Activated T-cell treated with anti-CD3 and anti-CD28 coated beads, Interleukin-2, amount 50 U/mL, for 24 hours (primary cell): ENCODE data around the gene CFAP53.

Experiments used
- DNase-seq: peaks from one replicate; pipeline ENCODE4 v3.0.0-alpha.2; 2020
- H3K27ac Mint-ChIP-seq: 2 replicates; pipeline ENCODE4 v1.8.0; 2020; ENCODE audit warnings: mild to moderate bottlenecking, mixed read lengths
- H3K27me3 Mint-ChIP-seq: 2 replicates; pipeline ENCODE4 v1.8.0; 2020; ENCODE audit warnings: mixed read lengths
- H3K36me3 Mint-ChIP-seq: 2 replicates; pipeline ENCODE4 v1.8.0; 2020; ENCODE audit warnings: low read depth, mixed read lengths
- H3K4me1 Mint-ChIP-seq: 2 replicates; pipeline ENCODE4 v1.8.0; 2020; ENCODE audit warnings: low read depth, mixed read lengths
- H3K4me3 Mint-ChIP-seq: 2 replicates; pipeline ENCODE4 v1.8.0; 2020; ENCODE audit warnings: mild to moderate bottlenecking, moderate library complexity, mixed read lengths
- H3K9me3 Mint-ChIP-seq: 2 replicates; pipeline ENCODE4 v1.8.0; 2020; ENCODE audit warnings: mixed read lengths

Gene CFAP53

GRCh38 chr18:50282521-50283335 lies 16.4 kb upstream of the CFAP53 start:
- Mint-ChIP-seq H3K4me3 (peak overlapping the region; percentile 98), H3K4me1 (peaks cover 58% of the 10 kb centered on the region), H3K9me3 (no peaks in the 10 kb centered on the region), H3K36me3 (peaks cover 88% of the 10 kb centered on the region), H3K27me3 (no peaks in the 10 kb centered on the region), H3K27ac (peak overlapping the region; percentile 98)
- DNase-seq: no peak

- H3K4me1 Mint-ChIP-seq: peaks cover 56% of the 10 kb centered on the region
- peaks cover 87% of the 10 kb centered on the region for H3K36me3 Mint-ChIP-seq
- H3K27ac Mint-ChIP-seq: peak overlapping the region; percentile 98
- H3K27me3 Mint-ChIP-seq: no peaks in the 10 kb centered on the region
- no peak for DNase-seq
- peak overlapping the region; percentile 98 for H3K4me3 Mint-ChIP-seq
- no peaks in the 10 kb centered on the region for H3K9me3 Mint-ChIP-seq
These were observed 15.8 kb upstream of the CFAP53 start for GRCh38 chr18:50281972-50282520.

GRCh38 chr18:50281295-50281971 lies 15.1 kb upstream of the CFAP53 start, which contains the start of gene MBD1:
Gene MBD1, minus strand, starts transcription at chr18:50281523. Its CDS starts 1,531 bp downstream, at chr18:50279992.
- peaks cover 87% of the 10 kb centered on the region for H3K36me3 Mint-ChIP-seq
- H3K27me3 Mint-ChIP-seq: no peaks in the 10 kb centered on the region
- H3K4me1 Mint-ChIP-seq: peaks cover 51% of the 10 kb centered on the region
- H3K9me3 Mint-ChIP-seq: no peaks in the 10 kb centered on the region
- H3K4me3 Mint-ChIP-seq: peak within 1 kb of the TSS; percentile 98
- DNase-seq: peak; percentile 96
- peak within 1 kb of the TSS; percentile 98 for H3K27ac Mint-ChIP-seq

- H3K4me1 Mint-ChIP-seq: peaks cover 47% of the 10 kb centered on the region
- DNase-seq: no peak
- H3K36me3 Mint-ChIP-seq: peaks cover 87% of the 10 kb centered on the region
- peak overlapping the region; percentile 98 for H3K27ac Mint-ChIP-seq
- H3K9me3 Mint-ChIP-seq: no peaks in the 10 kb centered on the region
- H3K4me3 Mint-ChIP-seq: peak overlapping the region; percentile 98
- H3K27me3 Mint-ChIP-seq: no peaks in the 10 kb centered on the region
These were observed 14.5 kb upstream of the CFAP53 start for GRCh38 chr18:50280707-50281294.

GRCh38 chr18:50279752-50280151 lies 13.5 kb upstream of the CFAP53 start:
- H3K27ac Mint-ChIP-seq: peak overlapping the region; percentile 98
- no peaks in the 10 kb centered on the region for H3K9me3 Mint-ChIP-seq
- H3K27me3 Mint-ChIP-seq: no peaks in the 10 kb centered on the region
- H3K36me3 Mint-ChIP-seq: peaks cover 87% of the 10 kb centered on the region
- peak overlapping the region; percentile 98 for H3K4me3 Mint-ChIP-seq
- DNase-seq: no peak
- H3K4me1 Mint-ChIP-seq: peaks cover 44% of the 10 kb centered on the region

GRCh38 chr18:50277942-50278341 lies 11.6 kb upstream of the CFAP53 start:
- H3K9me3 Mint-ChIP-seq: no peaks in the 10 kb centered on the region
- H3K27me3 Mint-ChIP-seq: no peaks in the 10 kb centered on the region
- peaks cover 33% of the 10 kb centered on the region for H3K4me1 Mint-ChIP-seq
- H3K27ac Mint-ChIP-seq: no peak overlapping the region
- peaks cover 87% of the 10 kb centered on the region for H3K36me3 Mint-ChIP-seq
- DNase-seq: no peak
- H3K4me3 Mint-ChIP-seq: no peak overlapping the region

GRCh38 chr18:50276452-50276851 lies 10.2 kb upstream of the CFAP53 start:
- Mint-ChIP-seq H3K4me3 (no peak overlapping the region), H3K36me3 (peaks cover 88% of the 10 kb centered on the region), H3K4me1 (peaks cover 24% of the 10 kb centered on the region), H3K9me3 (no peaks in the 10 kb centered on the region), H3K27ac (peak overlapping the region; percentile 41), H3K27me3 (no peaks in the 10 kb centered on the region)
- DNase-seq: no peak

GRCh38 chr18:50275503-50276036 lies 9.3 kb upstream of the CFAP53 start:
- Mint-ChIP-seq H3K36me3 (peaks cover 86% of the 10 kb centered on the region), H3K4me1 (peaks cover 21% of the 10 kb centered on the region), H3K27me3 (no peaks in the 10 kb centered on the region), H3K9me3 (no peaks in the 10 kb centered on the region), H3K4me3 (no peak overlapping the region), H3K27ac (no peak overlapping the region)
- DNase-seq: no peak

- DNase-seq: no peak
- no peaks in the 10 kb centered on the region for H3K9me3 Mint-ChIP-seq
- no peaks in the 10 kb centered on the region for H3K27me3 Mint-ChIP-seq
- no peak overlapping the region for H3K27ac Mint-ChIP-seq
- H3K36me3 Mint-ChIP-seq: peaks cover 87% of the 10 kb centered on the region
- no peak overlapping the region for H3K4me3 Mint-ChIP-seq
- H3K4me1 Mint-ChIP-seq: peaks cover 15% of the 10 kb centered on the region
These were observed 8.6 kb upstream of the CFAP53 start for GRCh38 chr18:50274941-50275340.

- DNase-seq: no peak
- Mint-ChIP-seq H3K27me3 (no peaks in the 10 kb centered on the region), H3K4me1 (peaks cover 11% of the 10 kb centered on the region), H3K9me3 (no peaks in the 10 kb centered on the region), H3K4me3 (no peak overlapping the region), H3K27ac (no peak overlapping the region), H3K36me3 (peaks cover 91% of the 10 kb centered on the region)
These were observed 7.7 kb upstream of the CFAP53 start for GRCh38 chr18:50274044-50274442.

GRCh38 chr18:50273203-50274043 lies 7.1 kb upstream of the CFAP53 start:
- Mint-ChIP-seq H3K27ac (no peak overlapping the region), H3K27me3 (no peaks in the 10 kb centered on the region), H3K4me1 (peaks cover 10% of the 10 kb centered on the region), H3K36me3 (peaks cover 90% of the 10 kb centered on the region), H3K4me3 (no peak overlapping the region), H3K9me3 (no peaks in the 10 kb centered on the region)
- DNase-seq: no peak

GRCh38 chr18:50272568-50272967 lies 6.3 kb upstream of the CFAP53 start:
- peaks cover 86% of the 10 kb centered on the region for H3K36me3 Mint-ChIP-seq
- DNase-seq: no peak
- H3K9me3 Mint-ChIP-seq: no peaks in the 10 kb centered on the region
- peaks cover 16% of the 10 kb centered on the region for H3K4me1 Mint-ChIP-seq
- H3K27ac Mint-ChIP-seq: peak overlapping the region; percentile 29
- no peaks in the 10 kb centered on the region for H3K27me3 Mint-ChIP-seq
- no peak overlapping the region for H3K4me3 Mint-ChIP-seq

GRCh38 chr18:50268022-50268747 lies 1.9 kb upstream of the CFAP53 start:
- Mint-ChIP-seq H3K36me3 (peaks cover 50% of the 10 kb centered on the region), H3K27ac (peak overlapping the region; percentile 77), H3K9me3 (no peaks in the 10 kb centered on the region), H3K4me3 (peak overlapping the region; percentile 74), H3K27me3 (no peaks in the 10 kb centered on the region), H3K4me1 (peaks cover 37% of the 10 kb centered on the region)
- DNase-seq: peak; percentile 87
